ENCODE data around the gene CSNK2A3.
A peak's percentile ranks its signal among the peaks of the same experiment; 100 is the strongest.

Gene CSNK2A3

DNA sequence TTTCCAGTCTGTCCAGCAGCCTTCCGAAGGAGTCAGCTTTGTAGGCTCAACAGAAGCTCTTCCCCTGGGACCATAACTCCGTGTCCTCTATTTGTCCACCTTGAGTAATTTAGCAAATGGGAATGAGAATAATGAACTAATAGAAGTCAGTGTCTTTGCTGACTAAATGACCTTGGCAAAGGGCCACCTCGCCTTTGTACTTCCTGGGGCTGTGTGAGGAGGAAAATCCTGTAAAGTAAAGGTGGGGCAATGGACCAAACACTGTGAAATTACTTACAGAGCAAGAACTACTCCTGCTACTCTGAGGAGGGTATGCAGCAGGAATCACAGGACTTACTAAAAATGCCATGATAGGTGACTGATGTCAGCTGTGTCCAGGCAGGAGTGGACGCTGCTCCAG, 36.2 kb upstream of the CSNK2A3 start:
- TF ChIP-seq, protein P1, sequence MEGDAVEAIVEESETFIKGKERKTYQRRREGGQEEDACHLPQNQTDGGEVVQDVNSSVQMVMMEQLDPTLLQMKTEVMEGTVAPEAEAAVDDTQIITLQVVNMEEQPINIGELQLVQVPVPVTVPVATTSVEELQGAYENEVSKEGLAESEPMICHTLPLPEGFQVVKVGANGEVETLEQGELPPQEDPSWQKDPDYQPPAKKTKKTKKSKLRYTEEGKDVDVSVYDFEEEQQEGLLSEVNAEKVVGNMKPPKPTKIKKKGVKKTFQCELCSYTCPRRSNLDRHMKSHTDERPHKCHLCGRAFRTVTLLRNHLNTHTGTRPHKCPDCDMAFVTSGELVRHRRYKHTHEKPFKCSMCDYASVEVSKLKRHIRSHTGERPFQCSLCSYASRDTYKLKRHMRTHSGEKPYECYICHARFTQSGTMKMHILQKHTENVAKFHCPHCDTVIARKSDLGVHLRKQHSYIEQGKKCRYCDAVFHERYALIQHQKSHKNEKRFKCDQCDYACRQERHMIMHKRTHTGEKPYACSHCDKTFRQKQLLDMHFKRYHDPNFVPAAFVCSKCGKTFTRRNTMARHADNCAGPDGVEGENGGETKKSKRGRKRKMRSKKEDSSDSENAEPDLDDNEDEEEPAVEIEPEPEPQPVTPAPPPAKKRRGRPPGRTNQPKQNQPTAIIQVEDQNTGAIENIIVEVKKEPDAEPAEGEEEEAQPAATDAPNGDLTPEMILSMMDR (IDR thresholded peaks at IDR 0.05; ENCODE audit: low read length, missing control alignments), result no peak
- peak; percentile 20 for DNase-seq (ENCODE audit: low read depth)
- no peak overlapping the region for H3K4me3 ChIP-seq (replicated peaks; ENCODE audit: low read depth, low read length)

DNA sequence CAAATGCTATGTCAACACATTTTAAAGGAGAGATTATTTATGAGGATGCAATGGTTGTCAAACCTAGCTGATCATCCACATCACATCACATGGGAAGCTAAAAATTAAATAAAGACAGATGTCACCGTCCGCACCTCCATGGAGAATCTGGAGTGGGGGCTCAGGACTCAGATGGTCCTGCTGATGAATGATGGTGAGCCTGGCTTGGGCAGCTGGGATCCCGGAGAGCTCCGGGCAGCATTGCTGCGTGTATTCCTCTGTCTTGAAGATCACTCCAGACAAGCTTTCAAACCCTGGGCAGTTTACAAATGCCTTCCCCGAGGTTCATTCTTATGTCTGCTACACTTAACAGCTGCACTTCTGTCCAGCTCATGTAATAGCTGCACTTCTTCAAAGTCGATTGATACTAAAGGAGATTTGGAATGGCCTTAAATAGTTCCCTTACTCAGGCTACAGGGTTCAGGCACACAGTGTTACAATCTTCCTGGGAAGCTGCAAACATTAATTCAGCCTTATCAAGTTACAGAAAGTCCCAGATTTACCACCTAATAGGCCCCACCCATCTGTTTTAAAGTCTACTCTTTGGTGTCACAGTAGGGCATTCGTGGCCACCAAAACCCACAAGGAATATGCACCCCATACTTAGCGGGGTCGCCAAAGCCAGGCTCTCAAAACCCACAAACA, 34.7 kb upstream of the CSNK2A3 start:
- H3K4me3 ChIP-seq (replicated peaks; ENCODE audit: low read depth, low read length), result no peak overlapping the region
- TF ChIP-seq, protein P1 (IDR thresholded peaks at IDR 0.05; ENCODE audit: low read length, missing control alignments), result no peak
- DNase-seq (ENCODE audit: low read depth), result no peak

DNA sequence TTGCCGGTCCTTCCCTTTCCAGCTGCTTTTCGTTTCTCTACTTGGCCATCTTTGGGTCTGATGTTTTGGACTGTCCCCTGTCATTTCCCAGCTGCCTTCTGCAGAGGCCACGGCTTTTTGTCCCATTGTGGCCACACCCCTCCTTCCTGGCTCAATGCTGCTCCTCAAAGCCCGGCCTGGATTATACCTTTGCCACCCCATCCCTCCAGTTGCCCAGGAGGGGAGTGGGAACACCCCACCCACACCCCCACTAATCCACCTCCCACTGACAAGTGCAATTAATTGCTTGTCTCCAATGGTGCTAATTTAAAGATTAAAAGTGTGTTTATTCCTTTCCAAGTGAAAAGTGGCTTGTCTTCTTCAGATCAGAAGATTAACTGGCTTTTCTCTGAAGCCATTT, 34.2 kb upstream of the CSNK2A3 start:
- TF ChIP-seq, protein P1 (IDR thresholded peaks at IDR 0.05; ENCODE audit: low read length, missing control alignments), result no peak
- H3K4me3 ChIP-seq (replicated peaks; ENCODE audit: low read depth, low read length), result no peak overlapping the region
- no peak for DNase-seq (ENCODE audit: low read depth)

DNA sequence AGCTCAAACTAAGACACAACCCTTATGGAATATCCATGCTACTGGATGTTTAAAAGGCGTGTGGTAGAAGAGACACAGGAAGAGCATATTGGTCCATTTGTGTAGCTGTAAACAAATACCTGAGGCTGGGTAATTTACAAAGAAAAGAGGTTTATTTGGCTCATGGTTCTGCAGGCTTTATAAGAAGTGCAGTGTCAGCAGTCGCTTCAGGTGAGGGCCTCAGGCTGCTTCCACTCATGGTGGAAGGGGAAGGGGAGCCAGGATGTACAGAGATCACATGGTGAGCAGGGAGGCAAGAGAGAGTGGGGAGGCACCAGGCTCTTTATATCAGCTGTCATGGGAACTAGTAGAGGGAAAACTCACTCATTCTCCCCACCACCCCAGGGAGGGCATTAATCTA, 31.8 kb upstream of the CSNK2A3 start:
- DNase-seq (ENCODE audit: low read depth), result no peak
- TF ChIP-seq, protein P1 (IDR thresholded peaks at IDR 0.05; ENCODE audit: low read length, missing control alignments), result no peak
- no peak overlapping the region for H3K4me3 ChIP-seq (replicated peaks; ENCODE audit: low read depth, low read length)

DNA sequence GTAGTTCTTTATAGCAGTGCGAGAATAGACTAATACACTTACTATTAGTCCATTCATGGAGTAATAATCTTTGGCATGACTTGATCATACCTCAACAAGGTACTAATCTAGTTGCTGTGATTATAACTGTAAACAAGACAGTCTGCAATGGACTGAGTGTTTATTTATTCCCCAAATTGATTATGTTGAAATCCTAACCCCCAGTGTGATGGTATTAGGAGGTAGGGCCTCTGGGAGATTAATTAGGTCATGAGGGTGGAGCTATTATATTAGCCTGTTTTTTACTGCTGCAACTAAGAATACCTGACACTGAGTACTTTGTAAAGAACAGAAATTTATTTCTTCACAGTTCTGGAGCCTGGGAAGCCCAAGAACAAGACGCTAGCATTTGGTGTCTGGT, 30.9 kb upstream of the CSNK2A3 start:
- DNase-seq (ENCODE audit: low read depth), result no peak
- no peak overlapping the region for H3K4me3 ChIP-seq (replicated peaks; ENCODE audit: low read depth, low read length)
- TF ChIP-seq, protein P1 (IDR thresholded peaks at IDR 0.05; ENCODE audit: low read length, missing control alignments), result no peak

DNA sequence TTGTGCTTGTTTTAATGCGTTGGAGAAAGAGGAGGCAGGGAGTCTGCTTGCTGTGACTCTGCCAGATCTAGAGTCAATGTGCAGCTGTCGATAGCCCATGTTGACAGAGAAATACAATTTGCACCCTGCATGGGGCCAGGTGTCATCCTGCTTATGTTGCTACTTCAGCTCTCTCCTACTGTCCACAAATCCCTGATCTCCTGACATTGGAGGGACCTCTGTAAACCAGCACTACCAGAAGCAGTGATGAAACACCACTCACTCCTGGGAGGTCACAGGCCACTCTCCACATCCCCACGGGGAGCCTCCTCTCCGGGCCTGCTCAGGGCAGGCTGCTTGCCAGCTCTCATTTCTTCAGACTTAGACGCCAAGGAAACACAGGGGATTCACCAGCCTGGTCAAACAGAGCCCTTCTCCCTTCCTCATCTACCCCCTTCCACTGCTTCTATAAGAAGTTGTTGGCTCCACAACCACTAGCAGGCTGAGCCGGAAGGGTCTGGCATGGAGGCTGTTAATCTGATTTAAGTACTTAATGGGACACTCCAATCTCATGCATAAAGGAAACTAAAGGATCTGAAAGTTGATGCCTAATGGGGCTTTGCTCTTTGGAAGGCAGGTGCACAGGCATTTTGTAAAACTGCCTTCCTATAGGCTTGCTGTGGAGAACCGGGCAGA, 29.9 kb upstream of the CSNK2A3 start:
- TF ChIP-seq, protein P1 (IDR thresholded peaks at IDR 0.05; ENCODE audit: low read length, missing control alignments), result no peak
- DNase-seq (ENCODE audit: low read depth), result no peak
- no peak overlapping the region for H3K4me3 ChIP-seq (replicated peaks; ENCODE audit: low read depth, low read length)
